Kidney epithelial cell (primary cell): Measurements from ENCODE around the gene KRT36. TPM values are rescaled to one million over a fixed set of nuclear protein-coding genes. Genes with fewer than 3 reads are reported as not detected.

Experiments used
- DNase-seq: peaks from one replicate; pipeline ENCODE4 v3.0.0-alpha.2; 2010; ENCODE audit warnings: low read depth
- H3K27me3 ChIP-seq: 2 replicates; pipeline ENCODE4 v1.6.0; 2011; ENCODE audit warnings: low read length; ENCODE audit not compliant: control insufficient read depth, insufficient read depth
- H3K36me3 ChIP-seq: 2 replicates; pipeline ENCODE4 v1.5.1; 2011; ENCODE audit warnings: low read length; ENCODE audit not compliant: control insufficient read depth, insufficient read depth
- H3K4me3 ChIP-seq: 2 replicates; pipeline ENCODE4 v1.5.1; 2011; ENCODE audit warnings: low read depth, mild to moderate bottlenecking, control low read depth, low read length
- CTCF ChIP-seq: IDR thresholded peaks from 2 replicates; pipeline ENCODE4 v1.5.1; 2011; ENCODE audit warnings: mild to moderate bottlenecking, moderate library complexity, low read length, control low read depth, inconsistent platforms; ENCODE audit not compliant: insufficient read depth, poor library complexity, severe bottlenecking
- total RNA-seq: library from RNA; depleted of rRNA; stranded (reverse); fragments of >200 nt; gene quantifications from 2 replicates; pipeline ENCODE4 v1.2.3, GENCODE V29; 2015

KRT36 gene
- total RNA-seq, 1 donor from 2014 or later, result not detected

GRCh38 chr17:41481036-41481435 lies 8.7 kb downstream of the KRT36 start, which contains the start of gene KRT35:
Gene KRT35, minus strand, starts transcription at chr17:41481151. Its CDS starts 54 bp downstream, at chr17:41481097.
- no peak for DNase-seq
- no peak for TF ChIP-seq CTCF

GRCh38 chr17:41480581-41480980 lies 9.1 kb downstream of the KRT36 start:
- no peaks in the 10 kb centered on the region for H3K36me3 ChIP-seq
- no peak for TF ChIP-seq CTCF
- no peaks in the 10 kb centered on the region for H3K27me3 ChIP-seq
- DNase-seq, result no peak
- no peak overlapping the region for H3K4me3 ChIP-seq

More at GRCh38 chr17:41481036-41481435, 8.7 kb downstream of the KRT36 start, which contains the start of gene KRT35:
- no peaks in the 10 kb centered on the region for H3K36me3 ChIP-seq
- H3K27me3 ChIP-seq, result no peaks in the 10 kb centered on the region
- no peak within 1 kb of the TSS for H3K4me3 ChIP-seq

GRCh38 chr17:41480136-41480535 lies 9.6 kb downstream of the KRT36 start:
- no peak for DNase-seq
- H3K36me3 ChIP-seq, result no peaks in the 10 kb centered on the region
- no peak overlapping the region for H3K4me3 ChIP-seq
- TF ChIP-seq CTCF, result no peak
- no peaks in the 10 kb centered on the region for H3K27me3 ChIP-seq

- TF ChIP-seq CTCF, result no peak
- DNase-seq, result no peak
- Histone ChIP-seq H3K27me3 (no peaks in the 10 kb centered on the region), H3K4me3 (no peak overlapping the region), H3K36me3 (no peaks in the 10 kb centered on the region)
Measured at GRCh38 chr17:41478237-41478636, 11.5 kb downstream of the KRT36 start.

- Histone ChIP-seq H3K36me3 (no peaks in the 10 kb centered on the region), H3K4me3 (no peak overlapping the region), H3K27me3 (no peaks in the 10 kb centered on the region)
- no peak for TF ChIP-seq CTCF
- DNase-seq, result no peak
Measured at GRCh38 chr17:41476866-41477815, 12.6 kb downstream of the KRT36 start.
